Measurements from ENCODE around the gene ATP5F1B. TPM values are rescaled to one million over a fixed set of nuclear protein-coding genes. Genes with fewer than 3 reads are reported as not detected.
A peak's percentile ranks its signal among the peaks of the same experiment; 100 is the strongest.

The ATP5F1B gene
- polyA plus RNA-seq, 1 experiment, result 1,032 TPM

DNA sequence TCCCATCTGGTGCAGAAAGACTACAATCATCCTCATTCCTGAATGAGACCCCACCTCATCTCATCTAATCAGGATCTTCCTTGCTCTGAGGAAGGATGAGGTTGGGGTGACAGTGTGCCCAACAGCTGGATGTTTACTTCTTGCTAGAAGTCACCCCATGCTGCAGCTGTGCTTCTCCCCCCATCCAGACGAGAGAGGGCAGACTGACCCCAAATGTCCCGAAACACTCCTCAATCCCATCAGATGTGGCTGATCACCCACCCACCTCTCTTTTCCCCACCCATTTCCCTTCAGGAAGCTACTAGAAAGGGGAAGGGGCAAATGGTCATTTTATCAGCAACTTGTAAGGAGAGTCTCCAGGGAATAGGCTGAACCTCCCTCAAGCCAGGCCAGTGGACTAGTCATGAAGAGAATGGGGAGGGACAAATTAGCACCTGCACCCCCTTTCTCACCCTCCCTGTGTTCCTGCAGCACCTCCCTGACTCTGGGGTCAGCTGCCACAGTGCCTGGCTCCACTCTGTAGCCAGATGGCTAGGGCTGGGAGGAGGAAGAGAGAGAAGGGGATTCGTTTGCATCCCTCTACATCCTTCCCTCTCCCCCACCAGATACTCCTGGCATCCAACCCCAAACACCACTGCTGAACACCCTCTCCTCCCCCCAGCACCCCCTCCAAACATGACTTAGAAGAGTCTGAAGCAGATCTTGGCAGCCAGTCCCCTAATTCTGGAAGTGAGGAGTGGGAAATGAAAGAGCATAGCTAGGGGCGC lies 12.9 kb downstream of the ATP5F1B start:
- CTCF ChIA-PET, result interaction anchor here (0.9 to 5.2 kb wide), 4 partner anchors 22 to 119 kb away, joined by 3 to 41 read pairs (median 16); partner anchors contain the start of gene RBMS2
- peak overlapping the region; percentile 14; the same call in 1 of the 2 replicates for H3K4me3 ChIP-seq (ENCODE audit: low read depth, low read length)
- peaks cover 2% of the 10 kb centered on the region; the same call in 1 of the 2 replicates for H3K36me3 ChIP-seq (ENCODE audit: control insufficient read depth, insufficient read depth, low read length)
- POLR2A ChIA-PET, result no interaction called here
- H3K27me3 ChIP-seq (ENCODE audit: control insufficient read depth, insufficient read depth, low read length), result no peaks in the 10 kb centered on the region
- TF ChIP-seq, protein P1, sequence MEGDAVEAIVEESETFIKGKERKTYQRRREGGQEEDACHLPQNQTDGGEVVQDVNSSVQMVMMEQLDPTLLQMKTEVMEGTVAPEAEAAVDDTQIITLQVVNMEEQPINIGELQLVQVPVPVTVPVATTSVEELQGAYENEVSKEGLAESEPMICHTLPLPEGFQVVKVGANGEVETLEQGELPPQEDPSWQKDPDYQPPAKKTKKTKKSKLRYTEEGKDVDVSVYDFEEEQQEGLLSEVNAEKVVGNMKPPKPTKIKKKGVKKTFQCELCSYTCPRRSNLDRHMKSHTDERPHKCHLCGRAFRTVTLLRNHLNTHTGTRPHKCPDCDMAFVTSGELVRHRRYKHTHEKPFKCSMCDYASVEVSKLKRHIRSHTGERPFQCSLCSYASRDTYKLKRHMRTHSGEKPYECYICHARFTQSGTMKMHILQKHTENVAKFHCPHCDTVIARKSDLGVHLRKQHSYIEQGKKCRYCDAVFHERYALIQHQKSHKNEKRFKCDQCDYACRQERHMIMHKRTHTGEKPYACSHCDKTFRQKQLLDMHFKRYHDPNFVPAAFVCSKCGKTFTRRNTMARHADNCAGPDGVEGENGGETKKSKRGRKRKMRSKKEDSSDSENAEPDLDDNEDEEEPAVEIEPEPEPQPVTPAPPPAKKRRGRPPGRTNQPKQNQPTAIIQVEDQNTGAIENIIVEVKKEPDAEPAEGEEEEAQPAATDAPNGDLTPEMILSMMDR (IDR thresholded peaks at IDR 0.05; ENCODE audit: insufficient read depth, low read depth, low read length), result no peak
- DNase-seq (ENCODE audit: low read depth), result no peak

DNA sequence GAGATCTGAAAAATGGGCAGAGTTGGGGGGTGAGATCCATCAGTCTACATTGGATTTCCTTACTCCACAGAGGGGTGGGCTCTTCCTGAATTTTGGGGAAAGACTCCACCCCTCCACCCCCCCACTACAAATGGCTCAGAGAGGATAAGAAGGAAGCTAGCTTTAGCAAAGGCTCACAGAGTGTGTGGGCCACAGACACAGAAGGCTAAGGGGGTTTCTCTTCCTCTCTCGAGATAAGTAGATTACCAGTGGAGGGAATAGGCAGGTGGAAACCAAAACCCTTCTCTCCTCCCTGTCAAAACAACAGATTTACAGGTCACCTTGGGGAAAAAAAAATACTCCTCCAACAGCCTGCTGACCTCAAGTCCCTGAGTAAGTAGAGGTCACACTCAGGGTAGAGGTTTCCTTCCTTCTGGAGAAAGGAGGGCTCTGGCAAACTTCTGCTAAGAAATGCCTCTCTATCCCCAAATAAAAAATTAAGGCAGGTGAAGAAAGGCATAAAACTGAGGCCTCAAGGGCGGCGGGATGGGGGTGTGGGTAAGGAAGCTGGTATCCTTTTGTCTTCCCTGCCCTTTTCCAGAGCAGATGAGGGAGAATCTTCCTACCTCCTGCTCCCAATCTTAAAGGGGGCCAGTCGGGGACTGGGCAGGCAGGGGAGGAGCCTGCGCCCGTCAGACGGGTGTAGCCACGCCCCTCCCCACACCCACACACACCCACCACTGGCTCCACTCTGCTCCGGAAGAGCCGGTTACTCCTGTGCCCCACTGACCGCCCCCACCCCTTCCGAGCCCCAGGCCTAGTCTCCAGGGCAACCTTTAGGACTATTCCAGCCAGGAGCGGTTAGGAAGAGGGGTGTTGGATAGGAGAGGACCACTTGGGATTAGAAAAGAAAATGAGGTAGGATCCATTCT lies 13.7 kb downstream of the ATP5F1B start:
- Histone ChIP-seq H3K36me3 (ENCODE audit: control insufficient read depth, insufficient read depth, low read length) (peaks cover 2% of the 10 kb centered on the region; the same call in 1 of the 2 replicates), H3K27me3 (ENCODE audit: control insufficient read depth, insufficient read depth, low read length) (no peaks in the 10 kb centered on the region), H3K4me3 (ENCODE audit: low read depth, low read length) (peak overlapping the region; percentile 14; the same call in 1 of the 2 replicates)
- ChIA-PET CTCF (interaction anchor here (0.9 to 5.2 kb wide), 3 partner anchors 21 to 118 kb away, joined by 3 to 41 read pairs (median 4); partner anchors contain the start of gene RBMS2), POLR2A (no interaction called here)
- no peak for DNase-seq (ENCODE audit: low read depth)
- TF ChIP-seq, protein P1 (IDR thresholded peaks at IDR 0.05; ENCODE audit: insufficient read depth, low read depth, low read length), result no peak

DNA sequence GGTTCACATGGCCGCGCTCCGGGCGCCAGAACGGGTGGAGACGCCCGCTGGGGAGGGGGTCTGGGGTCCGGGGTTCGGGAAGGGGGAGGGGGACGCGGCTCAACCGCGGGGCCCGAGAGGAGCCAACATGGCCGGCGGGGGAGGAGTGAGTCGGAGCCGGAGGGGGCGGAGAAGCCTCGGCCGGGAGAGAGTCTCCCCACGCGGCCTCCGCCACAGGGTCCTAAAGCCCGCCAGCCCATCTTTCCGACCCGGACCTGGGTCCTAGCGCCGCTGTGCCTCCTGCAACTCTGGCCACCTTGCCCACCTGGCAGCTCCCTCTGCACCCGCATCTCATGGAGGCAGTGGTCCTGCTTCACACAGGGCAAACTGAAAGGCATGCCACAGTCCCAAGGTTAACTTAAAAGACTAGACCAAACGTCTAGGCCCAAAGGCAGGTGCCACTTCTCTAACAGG lies 15.6 kb downstream of the ATP5F1B start, which contains the start of gene BAZ2A:
Gene BAZ2A, minus strand, starts transcription at position 147 of the 453 bp plus-strand sequence. CDS start 12,796 bp downstream, outside the sequence.
- ChIA-PET CTCF (no interaction called here), POLR2A (no interaction called here)
- Histone ChIP-seq H3K36me3 (ENCODE audit: control insufficient read depth, insufficient read depth, low read length) (peaks cover 2% of the 10 kb centered on the region; the same call in 1 of the 2 replicates), H3K4me3 (ENCODE audit: low read depth, low read length) (peak within 1 kb of the TSS; percentile 94), H3K27me3 (ENCODE audit: control insufficient read depth, insufficient read depth, low read length) (no peaks in the 10 kb centered on the region)
- TF ChIP-seq, protein P1 (IDR thresholded peaks at IDR 0.05; ENCODE audit: insufficient read depth, low read depth, low read length), result no peak
- DNase-seq (ENCODE audit: low read depth), result no peak

DNA sequence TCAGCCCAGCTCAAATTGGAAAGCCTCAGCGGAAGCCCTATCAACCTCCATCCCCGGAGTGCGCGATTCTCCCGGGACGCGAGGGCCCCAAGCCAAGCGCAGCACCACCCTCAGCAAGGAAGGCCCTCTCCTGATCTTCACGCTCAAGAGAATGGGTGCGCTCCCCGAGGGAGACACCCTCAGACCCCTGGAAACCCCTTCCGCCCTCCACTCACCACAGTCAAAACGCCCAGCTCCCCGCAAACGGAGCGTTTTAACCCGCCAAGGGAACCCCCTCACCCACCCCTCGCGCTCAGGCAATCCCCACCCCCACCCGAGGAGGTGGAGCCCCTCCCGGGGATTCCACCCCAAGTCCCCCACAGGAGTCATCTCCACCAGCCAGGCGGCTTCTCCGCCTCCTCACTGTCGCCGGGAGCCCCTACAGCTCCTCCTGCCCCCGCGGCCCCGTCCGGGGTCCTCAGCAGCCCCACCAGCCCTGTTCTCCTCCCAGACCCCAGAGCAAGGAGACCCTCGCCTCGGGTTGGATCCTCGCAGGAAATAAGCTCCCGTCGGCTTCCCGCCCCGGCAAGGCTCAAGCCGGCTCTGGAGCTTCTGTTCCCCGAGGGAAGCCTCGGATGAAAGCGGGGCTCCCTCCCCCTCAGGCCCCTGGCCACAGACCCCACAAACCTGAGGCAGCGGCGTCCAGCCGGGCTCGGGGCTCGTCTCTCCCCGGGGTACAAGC lies 16.2 kb downstream of the ATP5F1B start:
- H3K4me3 ChIP-seq (ENCODE audit: low read depth, low read length), result peak overlapping the region; percentile 94
- H3K36me3 ChIP-seq (ENCODE audit: control insufficient read depth, insufficient read depth, low read length), result peaks cover 2% of the 10 kb centered on the region; the same call in 1 of the 2 replicates
- POLR2A ChIA-PET, result no interaction called here
- TF ChIP-seq, protein P1 (IDR thresholded peaks at IDR 0.05; ENCODE audit: insufficient read depth, low read depth, low read length), result no peak
- H3K27me3 ChIP-seq (ENCODE audit: control insufficient read depth, insufficient read depth, low read length), result no peaks in the 10 kb centered on the region
- DNase-seq (ENCODE audit: low read depth), result no peak
- CTCF ChIA-PET, result interaction anchor here (1.0 to 1.3 kb wide), 4 partner anchors 12 to 36 kb away, joined by 3 to 5 read pairs (median 4); no protein-coding TSS in a partner anchor
